ENCODE measurements around the gene ZNF658.
"Not testable (repeated sequence)": the region's sequence is repeated elsewhere in the genome, so short reads cannot be mapped to it uniquely, and the experiment has no call there.

- TF ChIP-seq EZH2phosphoT487 (IDR thresholded peaks at IDR 0.05; ENCODE audit: borderline replicate concordance, low read depth, low read length); CTCF (conservative IDR thresholded peaks at IDR 0.05; ENCODE audit: low read length): not testable (repeated sequence)
Observed at GRCh38 chr9:66881847-66882246, 18.7 kb upstream of the ZNF658 start.

All from OCI-LY7 (cell line).